ENCODE data around the gene TSGA10IP.

DNA sequence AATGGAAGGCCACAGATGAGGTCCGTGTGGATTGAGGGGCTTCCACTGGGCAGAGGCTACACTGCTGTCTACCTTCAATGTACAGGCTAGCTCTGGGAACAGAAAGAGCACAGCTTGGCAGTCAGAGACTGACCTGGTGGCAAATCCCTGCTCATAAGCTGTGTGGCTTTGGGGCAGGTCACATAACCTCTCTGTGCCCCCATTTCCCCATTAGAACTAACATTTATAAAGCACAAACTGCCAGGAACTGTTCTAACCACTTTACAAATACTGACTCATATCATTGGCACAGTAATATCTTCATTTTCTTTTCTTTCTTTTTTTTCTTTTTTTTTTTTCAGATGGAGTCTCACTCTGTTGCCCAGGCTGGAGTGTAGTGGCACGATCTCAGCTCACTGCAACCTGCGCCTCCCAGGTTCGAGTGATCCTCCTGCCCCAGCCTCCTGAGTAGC, 48.2 kb upstream of the TSGA10IP start:
- TF ChIP-seq, protein P1, sequence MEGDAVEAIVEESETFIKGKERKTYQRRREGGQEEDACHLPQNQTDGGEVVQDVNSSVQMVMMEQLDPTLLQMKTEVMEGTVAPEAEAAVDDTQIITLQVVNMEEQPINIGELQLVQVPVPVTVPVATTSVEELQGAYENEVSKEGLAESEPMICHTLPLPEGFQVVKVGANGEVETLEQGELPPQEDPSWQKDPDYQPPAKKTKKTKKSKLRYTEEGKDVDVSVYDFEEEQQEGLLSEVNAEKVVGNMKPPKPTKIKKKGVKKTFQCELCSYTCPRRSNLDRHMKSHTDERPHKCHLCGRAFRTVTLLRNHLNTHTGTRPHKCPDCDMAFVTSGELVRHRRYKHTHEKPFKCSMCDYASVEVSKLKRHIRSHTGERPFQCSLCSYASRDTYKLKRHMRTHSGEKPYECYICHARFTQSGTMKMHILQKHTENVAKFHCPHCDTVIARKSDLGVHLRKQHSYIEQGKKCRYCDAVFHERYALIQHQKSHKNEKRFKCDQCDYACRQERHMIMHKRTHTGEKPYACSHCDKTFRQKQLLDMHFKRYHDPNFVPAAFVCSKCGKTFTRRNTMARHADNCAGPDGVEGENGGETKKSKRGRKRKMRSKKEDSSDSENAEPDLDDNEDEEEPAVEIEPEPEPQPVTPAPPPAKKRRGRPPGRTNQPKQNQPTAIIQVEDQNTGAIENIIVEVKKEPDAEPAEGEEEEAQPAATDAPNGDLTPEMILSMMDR (IDR thresholded peaks at IDR 0.05; ENCODE audit: insufficient read depth, low read length), result no peak
- TF ChIP-seq POLR2AphosphoS5 (IDR thresholded peaks at IDR 0.05; ENCODE audit: low read depth), result no peak
- no peak for TF ChIP-seq GABPA (IDR thresholded peaks at IDR 0.05; ENCODE audit: low read depth)
- TF ChIP-seq, protein P2, sequence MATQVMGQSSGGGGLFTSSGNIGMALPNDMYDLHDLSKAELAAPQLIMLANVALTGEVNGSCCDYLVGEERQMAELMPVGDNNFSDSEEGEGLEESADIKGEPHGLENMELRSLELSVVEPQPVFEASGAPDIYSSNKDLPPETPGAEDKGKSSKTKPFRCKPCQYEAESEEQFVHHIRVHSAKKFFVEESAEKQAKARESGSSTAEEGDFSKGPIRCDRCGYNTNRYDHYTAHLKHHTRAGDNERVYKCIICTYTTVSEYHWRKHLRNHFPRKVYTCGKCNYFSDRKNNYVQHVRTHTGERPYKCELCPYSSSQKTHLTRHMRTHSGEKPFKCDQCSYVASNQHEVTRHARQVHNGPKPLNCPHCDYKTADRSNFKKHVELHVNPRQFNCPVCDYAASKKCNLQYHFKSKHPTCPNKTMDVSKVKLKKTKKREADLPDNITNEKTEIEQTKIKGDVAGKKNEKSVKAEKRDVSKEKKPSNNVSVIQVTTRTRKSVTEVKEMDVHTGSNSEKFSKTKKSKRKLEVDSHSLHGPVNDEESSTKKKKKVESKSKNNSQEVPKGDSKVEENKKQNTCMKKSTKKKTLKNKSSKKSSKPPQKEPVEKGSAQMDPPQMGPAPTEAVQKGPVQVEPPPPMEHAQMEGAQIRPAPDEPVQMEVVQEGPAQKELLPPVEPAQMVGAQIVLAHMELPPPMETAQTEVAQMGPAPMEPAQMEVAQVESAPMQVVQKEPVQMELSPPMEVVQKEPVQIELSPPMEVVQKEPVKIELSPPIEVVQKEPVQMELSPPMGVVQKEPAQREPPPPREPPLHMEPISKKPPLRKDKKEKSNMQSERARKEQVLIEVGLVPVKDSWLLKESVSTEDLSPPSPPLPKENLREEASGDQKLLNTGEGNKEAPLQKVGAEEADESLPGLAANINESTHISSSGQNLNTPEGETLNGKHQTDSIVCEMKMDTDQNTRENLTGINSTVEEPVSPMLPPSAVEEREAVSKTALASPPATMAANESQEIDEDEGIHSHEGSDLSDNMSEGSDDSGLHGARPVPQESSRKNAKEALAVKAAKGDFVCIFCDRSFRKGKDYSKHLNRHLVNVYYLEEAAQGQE (IDR thresholded peaks at IDR 0.05; ENCODE audit: insufficient replicate concordance, low read depth), result no peak

All from HL-60 (cell line).